HepG2 (cell line): ENCODE data around the gene KLF6. TPM values are rescaled to one million over a fixed set of nuclear protein-coding genes. Genes with fewer than 3 reads are reported as not detected.

Experiments used
- ADNP ChIP-seq: sonication (generic); formaldehyde crosslinking; IDR thresholded peaks from 2 replicates; pipeline ENCODE4 v1.4.0; 2020; ENCODE audit warnings: missing genetic modification reagents
- AFF4 ChIP-seq: sonication (generic); formaldehyde crosslinking; IDR thresholded peaks from 2 replicates; pipeline ENCODE4 v1.4.0; 2020; ENCODE audit warnings: missing genetic modification reagents
- FOXA3 ChIP-seq: IDR thresholded peaks from 2 replicates; pipeline ENCODE4 v1.6.1; 2016; ENCODE audit warnings: missing genetic modification reagents, missing compliant biosample characterization
- GATAD2A ChIP-seq: IDR thresholded peaks from 2 replicates; pipeline ENCODE4 v1.6.1; 2016
- HIC2 ChIP-seq: sonication (generic); formaldehyde crosslinking; IDR thresholded peaks from 2 replicates; pipeline ENCODE4 v1.9.0; 2022; ENCODE audit warnings: low read depth, missing genetic modification reagents
- KLF12 ChIP-seq: sonication (generic); formaldehyde crosslinking; IDR thresholded peaks from 2 replicates; pipeline ENCODE4 v1.4.0; 2020; ENCODE audit warnings: missing genetic modification reagents, borderline replicate concordance
- MAZ ChIP-seq, 2 experiments: sonication (generic) in 1 of 2; formaldehyde crosslinking in 1 of 2; IDR thresholded peaks; 2 replicates each; pipeline versions ENCODE4 v1.5.0 to v1.6.1; 2012 to 2020; ENCODE audit warnings: low read depth in 2 of 2, mild to moderate bottlenecking in 2 of 2, borderline replicate concordance in 1 of 2, improper control_type of control experiment in 1 of 2, low read length in 1 of 2, missing genetic modification reagents in 1 of 2, moderate library complexity in 1 of 2
- MED1 ChIP-seq: sonication (generic); formaldehyde crosslinking; IDR thresholded peaks from 2 replicates; pipeline ENCODE4 v1.4.0; 2020; ENCODE audit warnings: missing genetic modification reagents
- RAD51 ChIP-seq: fragments of 450-650 bp; IDR thresholded peaks from 2 replicates; pipeline ENCODE4 v1.6.1; 2016; ENCODE audit warnings: borderline replicate concordance
- REXO4 ChIP-seq: sonication (generic); formaldehyde crosslinking; IDR thresholded peaks from 2 replicates; pipeline ENCODE4 v1.8.0; 2022; ENCODE audit warnings: missing genetic modification reagents, mild to moderate bottlenecking, borderline replicate concordance
- SOX13 ChIP-seq, 3 experiments: fragments of 450-650 bp in 1 of 3; sonication (generic) in 1 of 3; formaldehyde crosslinking in 1 of 3; IDR thresholded peaks in 2 of 3; conservative IDR thresholded peaks in 1 of 3; 2 replicates each; pipeline versions ENCODE4 v1.5.0 to v1.6.1; 2016 to 2020; ENCODE audit warnings: antibody characterized with exemption in 1 of 3, mild to moderate bottlenecking in 1 of 3, missing compliant biosample characterization in 1 of 3, missing genetic modification reagents in 1 of 3, moderate library complexity in 1 of 3
- SOX5 ChIP-seq: IDR thresholded peaks from 2 replicates; pipeline ENCODE4 v1.6.1; 2016; ENCODE audit warnings: borderline replicate concordance
- ZBTB4 ChIP-seq: sonication (generic); formaldehyde crosslinking; IDR thresholded peaks from 2 replicates; pipeline ENCODE4 v1.4.0; 2020; ENCODE audit warnings: missing genetic modification reagents, mild to moderate bottlenecking, borderline replicate concordance
- ZNF12 ChIP-seq: sonication (generic); formaldehyde crosslinking; IDR thresholded peaks from 2 replicates; pipeline ENCODE4 v1.5.0; 2020; ENCODE audit warnings: missing genetic modification reagents
- ZNF513 ChIP-seq: sonication (generic); formaldehyde crosslinking; conservative IDR thresholded peaks from 2 replicates; pipeline ENCODE4 v1.5.0; 2020; ENCODE audit warnings: missing genetic modification reagents
- polyA plus RNA-seq, 8 experiments: library from polyadenylated mRNA; depleted of rRNA in 3 of 8; stranded (reverse) in 7 of 8; unstranded in 1 of 8; fragments of >200 nt; fragmentation: Illumina TruSeq in 4 of 8; extraction: Trizol in 4 of 8; gene quantifications; 2 replicates each; pipeline versions ENCODE4 v1.2.1 to v1.2.3, GENCODE V29; 2011 to 2016; ENCODE audit warnings: low read depth in 4 of 8, missing spikeins in 1 of 8, mixed read lengths in 1 of 8; ENCODE audit not compliant: insufficient read depth in 1 of 8
- total RNA-seq, 5 experiments: library from RNA; depleted of rRNA; stranded (reverse); fragments of >200 nt; fragmentation: Illumina TruSeq; extraction: Trizol; gene quantifications; 2 replicates each; pipeline ENCODE4 v1.2.3, GENCODE V29; 2016; ENCODE audit warnings: low read depth in 1 of 5

Gene KLF6
- total and polyA plus RNA-seq, 2 of the 13 experiments (the other 11 are each of a cell fraction or from before 2014, with no cell fraction given): 27.0 to 71.9 TPM

GRCh38 chr10:3830946-3831345, 45.9 kb upstream of the KLF6 start (continued):
- TF ChIP-seq MAZ (IDR thresholded peaks at IDR 0.05; ENCODE audit: borderline replicate concordance, low read depth, low read length) (no peak), MAZ (CRISPR knock-in tag; IDR thresholded peaks at IDR 0.05; ENCODE audit: low read depth) (no peak), SOX13 (IDR thresholded peaks at IDR 0.05) (no peak), SOX13 (CRISPR knock-in tag; conservative IDR thresholded peaks at IDR 0.05 in 1 of 2, IDR thresholded peaks at IDR 0.05 in 1 of 2) (peak in 1 of 2 experiments; percentile 39; a peak in 1 of 4 replicates), RAD51 (no peak), MED1 (CRISPR knock-in tag) (peak; percentile 43; the same call in 1 of the 2 replicates), ZBTB4 (no peak), ZNF12 (CRISPR knock-in tag) (no peak), FOXA3 (CRISPR knock-in tag) (peak; percentile 86), GATAD2A (CRISPR knock-in tag) (peak; percentile 38; the same call in 1 of the 2 replicates), ADNP (no peak), HIC2 (CRISPR knock-in tag) (no peak), ZNF513 (no peak), AFF4 (CRISPR knock-in tag) (no peak), KLF12 (CRISPR knock-in tag) (no peak), SOX5 (CRISPR knock-in tag) (peak; percentile 52; the same call in 1 of the 2 replicates), REXO4 (CRISPR knock-in tag) (no peak)
